ENCODE data around the gene GTF2IRD1.
"Not testable (repeated sequence)": the region's sequence is repeated elsewhere in the genome, so short reads cannot be mapped to it uniquely, and the experiment has no call there.

The GTF2IRD1 gene

GRCh38 chr7:74420006-74420405 lies 33.7 kb upstream of the GTF2IRD1 start:
- no peak for DNase-seq
- intact Hi-C loops (cut with DNase I): no loop called here

- peak in 1 of 42 donors; percentile 0 for DNase-seq
- intact Hi-C loops (cut with DNase I): no loop called here
These were observed 29.3 kb upstream of the GTF2IRD1 start for GRCh38 chr7:74424291-74424880.

GRCh38 chr7:74428023-74428422 lies 25.7 kb upstream of the GTF2IRD1 start:
- DNase-seq: no peak
- intact Hi-C loops (cut with DNase I): no loop called here

- DNase-seq: no peak
- intact Hi-C loops (cut with DNase I): no loop called here
These were observed 24.5 kb upstream of the GTF2IRD1 start for GRCh38 chr7:74429153-74429747.

DNA sequence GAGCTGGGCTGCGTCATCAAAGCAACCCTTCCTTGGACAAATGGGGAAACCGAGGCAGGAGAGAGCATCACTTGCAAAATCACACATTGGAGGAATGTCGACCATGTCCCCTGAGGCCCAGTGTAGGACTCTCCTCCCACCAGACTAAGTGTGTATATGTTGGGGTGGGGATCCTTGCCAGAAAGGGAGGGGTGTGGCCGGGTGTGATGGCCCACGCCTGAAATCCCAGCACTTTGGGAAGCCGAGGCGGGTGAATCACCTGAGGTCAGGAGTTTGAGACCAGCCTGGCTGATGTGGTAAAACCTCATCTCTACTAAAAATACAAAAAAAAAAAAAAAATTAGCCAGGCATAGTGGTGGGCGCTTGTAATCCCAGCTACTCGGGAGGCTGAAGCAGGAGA lies 23.3 kb upstream of the GTF2IRD1 start:
- not testable (repeated sequence) for DNase-seq

GRCh38 chr7:74430961-74431466 lies 22.7 kb upstream of the GTF2IRD1 start:
- DNase-seq: peak in 22 of 42 donors; percentile 14 to 72 (median 34)
- intact Hi-C loops (cut with DNase I): no loop called here

More for the DNA sequence above, 23.3 kb upstream of the GTF2IRD1 start:
- intact Hi-C loops (cut with DNase I): not testable (repeated sequence)

DNA sequence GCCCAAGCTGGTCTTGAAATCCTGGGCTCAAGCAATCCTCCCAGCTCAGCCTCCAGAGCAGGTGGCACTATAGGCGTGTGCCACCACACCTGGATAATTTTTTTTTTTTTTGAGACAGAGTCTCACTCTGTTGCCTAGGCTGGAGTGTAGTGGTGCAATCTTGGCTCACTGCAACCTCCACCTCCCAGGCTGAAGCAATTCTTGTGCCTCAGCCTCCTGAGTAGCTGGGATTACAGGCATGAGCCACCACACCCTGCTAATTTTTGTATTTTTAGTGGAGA lies 16.5 kb upstream of the GTF2IRD1 start:
- intact Hi-C loops (cut with DNase I); DNase-seq: not testable (repeated sequence)

GRCh38 chr7:74438327-74438726 lies 15.4 kb upstream of the GTF2IRD1 start:
- no peak for DNase-seq
- intact Hi-C loops (cut with DNase I): no loop called here

- intact Hi-C loops (cut with DNase I): no loop called here
- DNase-seq: no peak
These were observed 14.2 kb upstream of the GTF2IRD1 start for GRCh38 chr7:74439541-74439940.

GRCh38 chr7:74440143-74440542 lies 13.6 kb upstream of the GTF2IRD1 start:
- intact Hi-C loops (cut with DNase I); DNase-seq: not testable (repeated sequence)

DNA sequence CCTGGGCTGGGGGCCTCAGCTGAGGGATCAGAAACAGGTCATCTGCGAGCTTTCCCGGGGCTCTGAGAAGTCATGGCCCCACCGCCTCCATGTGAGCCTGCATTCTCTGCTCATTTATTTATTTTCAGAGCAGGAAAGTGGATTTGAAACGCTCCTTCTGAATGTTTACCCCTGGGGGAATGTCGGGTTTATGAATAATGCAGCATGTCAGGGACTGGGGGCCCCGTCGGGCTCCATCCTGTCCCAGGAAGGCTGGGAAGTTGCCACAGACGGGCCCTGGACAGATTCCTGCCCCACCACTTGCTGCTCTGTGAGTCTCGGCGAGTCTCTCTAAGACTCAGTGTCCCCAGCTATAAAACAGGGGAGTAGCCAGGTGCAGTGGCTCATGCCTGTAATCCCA lies 11.9 kb upstream of the GTF2IRD1 start:
- DNase-seq: no peak
- intact Hi-C loops (cut with DNase I): no loop called here

DNA sequence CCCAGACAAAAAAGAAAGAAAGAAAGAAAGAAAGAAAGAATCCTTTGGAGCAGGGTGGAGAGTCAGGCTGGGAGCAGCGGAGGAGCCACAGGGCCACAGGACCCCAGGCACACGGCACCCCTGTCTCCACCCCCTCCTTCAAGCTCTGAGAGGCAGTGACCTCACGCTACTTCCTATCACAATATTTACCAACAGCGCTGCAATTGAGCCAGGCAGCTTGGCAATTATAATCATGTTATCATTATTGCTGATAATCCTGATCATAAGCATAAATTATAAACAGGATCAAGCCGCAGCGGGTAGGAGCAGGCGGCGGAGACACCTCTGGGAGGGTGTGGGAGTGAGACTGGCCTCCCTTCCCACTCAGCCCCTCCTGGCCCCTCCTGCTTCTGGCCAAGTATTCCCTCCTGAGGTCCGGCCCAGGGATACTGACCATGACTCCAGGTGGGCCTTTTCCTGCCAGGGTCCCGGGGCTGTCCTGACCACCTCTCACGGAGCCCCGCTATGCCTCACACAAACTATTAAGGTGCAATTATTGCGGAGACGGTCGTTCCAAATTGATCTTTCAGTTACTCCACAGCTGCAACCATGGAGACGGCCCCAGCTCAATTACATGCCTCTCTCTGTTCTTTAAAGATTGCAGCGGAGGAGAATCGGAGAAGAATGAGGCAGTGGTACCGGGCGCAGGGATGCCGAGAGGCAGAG lies 10.0 kb upstream of the GTF2IRD1 start:
- DNase-seq: peak in 11 of 42 donors; percentile 23 to 51 (median 33)
- intact Hi-C loops (cut with DNase I): no loop called here

GRCh38 chr7:74449144-74449543 lies 4.6 kb upstream of the GTF2IRD1 start:
- DNase-seq: no peak
- intact Hi-C loops (cut with DNase I): no loop called here

GRCh38 chr7:74449809-74450397 lies 3.8 kb upstream of the GTF2IRD1 start:
- intact Hi-C loops (cut with DNase I): loop anchor here (10.0 kb wide), 1 partner anchor 205 kb away; the partner anchor contains the start of gene GTF2I
- DNase-seq: peak in 33 of 42 donors; percentile 23 to 88 (median 65)

GRCh38 chr7:74452748-74453321 lies 871 bp upstream of the GTF2IRD1 start:
- DNase-seq: peak in 12 of 42 donors; percentile 5 to 50 (median 28)
- intact Hi-C loops (cut with DNase I): loop anchor here (10.0 kb wide), 1 partner anchor 202 kb away; the partner anchor contains the start of gene GTF2I

DNA sequence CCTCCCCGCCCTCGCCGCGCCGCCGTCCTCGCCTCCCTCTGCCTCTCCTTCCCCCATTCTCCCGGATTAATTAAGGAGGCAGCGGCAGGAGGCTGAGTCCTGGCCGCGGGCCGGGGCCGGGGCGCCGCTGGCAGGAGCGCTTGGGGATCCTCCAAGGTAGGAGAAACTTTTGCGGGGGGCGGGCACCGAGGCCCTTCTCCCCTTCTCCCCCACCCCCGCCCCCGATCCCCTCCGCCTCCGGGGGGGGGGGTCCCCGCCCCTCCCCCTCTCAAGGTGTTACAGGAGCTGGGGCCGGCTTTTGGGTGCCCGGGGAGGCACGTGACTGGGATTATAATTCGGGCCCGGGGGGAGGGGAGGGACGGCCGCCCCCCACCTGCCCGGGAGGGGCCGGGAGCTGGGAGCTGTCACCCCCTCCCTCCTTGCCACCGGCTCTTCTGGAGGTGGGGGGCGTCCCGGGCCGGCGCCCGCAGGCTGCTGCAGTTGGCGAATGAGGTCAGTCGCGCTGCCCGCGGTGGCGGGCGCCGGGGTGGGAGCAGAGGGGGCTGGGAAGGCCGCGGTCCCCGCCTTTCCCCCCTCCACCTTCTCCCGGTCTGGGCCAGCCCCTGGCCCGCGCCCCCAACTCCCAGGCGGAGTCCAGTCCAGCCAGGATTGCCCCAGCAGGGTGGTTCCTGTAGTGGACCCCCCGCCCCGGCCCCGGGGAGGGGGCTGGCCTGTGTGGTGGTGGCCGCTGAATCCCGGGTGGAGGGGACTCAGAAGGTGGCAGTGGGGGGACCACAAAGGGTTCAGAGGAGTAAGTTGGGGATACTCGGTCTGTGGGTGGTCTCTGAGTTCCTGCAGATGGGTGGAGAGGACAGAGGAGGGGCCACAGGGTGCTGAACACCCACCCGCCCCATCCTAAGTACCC lies 567 bp downstream of the GTF2IRD1 start:
- intact Hi-C loops (cut with DNase I): loop anchor here (10.0 kb wide), 1 partner anchor 201 kb away; the partner anchor contains the start of gene GTF2I
- DNase-seq: peak in 9 of 42 donors; percentile 9 to 50 (median 26)

DNA sequence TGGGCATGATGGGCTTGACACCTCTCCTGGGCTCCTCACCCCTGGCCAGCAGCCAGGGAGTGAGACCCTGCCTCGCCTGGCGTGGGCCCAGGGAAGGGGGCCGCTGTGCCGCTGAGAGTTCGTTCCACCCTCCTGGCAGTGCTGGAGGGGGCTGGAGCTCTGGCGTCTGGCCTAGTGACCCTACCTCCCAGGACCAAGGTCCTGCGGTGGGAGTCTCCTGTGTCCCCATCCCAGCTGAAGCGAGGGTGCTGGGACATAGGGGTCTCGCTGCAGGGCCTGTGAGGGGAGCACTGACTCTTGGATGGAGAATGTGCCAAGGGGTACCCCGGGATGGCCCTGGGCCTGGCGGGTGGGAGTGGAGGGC lies 1.2 kb downstream of the GTF2IRD1 start:
- DNase-seq: peak in 2 of 42 donors; percentile 3 to 7
- intact Hi-C loops (cut with DNase I): loop anchor here (10.0 kb wide), 1 partner anchor 200 kb away; the partner anchor contains the start of gene GTF2I

- intact Hi-C loops (cut with DNase I): loop anchor here (10.0 kb wide), 1 partner anchor 199 kb away; the partner anchor contains the start of gene GTF2I
These were observed 1.6 kb downstream of the GTF2IRD1 start for GRCh38 chr7:74455291-74455804.

More at GRCh38 chr7:74455291-74455804, 1.6 kb downstream of the GTF2IRD1 start:
- peak in 29 of 42 donors; percentile 21 to 66 (median 48) for DNase-seq

Measured in head of caudate nucleus (tissue), 42 donors.